GM10266 (cell line): ENCODE data around the gene IVNS1ABP.
"Not testable (repeated sequence)": the region's sequence is repeated elsewhere in the genome, so short reads cannot be mapped to it uniquely, and the experiment has no call there.

Experiments used
- DNase-seq: peaks from one replicate; pipeline ENCODE4 v3.0.0; 2012; ENCODE audit errors: extremely low spot score
- CTCF ChIP-seq: IDR thresholded peaks from 2 replicates; pipeline ENCODE4 v1.5.1; 2012; ENCODE audit warnings: mild to moderate bottlenecking, low read depth; ENCODE audit not compliant: control insufficient read depth, insufficient read depth; ENCODE audit errors: missing control alignments

Gene IVNS1ABP

GRCh38 chr1:185251928-185252327 lies 65.1 kb downstream of the IVNS1ABP start:
- not testable (repeated sequence) for DNase-seq

GRCh38 chr1:185250063-185250462 lies 67.0 kb downstream of the IVNS1ABP start:
- DNase-seq, result no peak
- no peak for TF ChIP-seq CTCF

- DNase-seq, result no peak
- TF ChIP-seq CTCF, result no peak
Measured at GRCh38 chr1:185249563-185249962, 67.5 kb downstream of the IVNS1ABP start.
